Posterior vena cava (tissue), 2 donors: Measurements from ENCODE around the gene CX3CL1. TPM values are rescaled to one million over a fixed set of nuclear protein-coding genes. Genes with fewer than 3 reads are reported as not detected.

ENCODE experiments used
- DNase-seq: peaks from one replicate; pipeline ENCODE4 v3.0.0-alpha.2; 2020; ENCODE audit warnings: low spot score
- intact Hi-C, 2 donors: fragments of 100-400 bp; cut with DNase I; formaldehyde crosslinking; loops; one replicate each; pipeline versions ENCODE4 v1.14.1 to v1.14.2; 2022 to 2023
- total RNA-seq, 2 donors: library from RNA; stranded (reverse); fragmentation: NEBNext Ultra II Directional; extraction: Animal tissue kit (Norgen Biotek cat#: 25700); gene quantifications; one replicate each; pipeline ENCODE4 v1.2.1, GENCODE V29; 2021
- donor health status: DM: yes; HTN: yes; CAD: no.
- donor health status: DM: yes; HTN: yes; CAD: no.

The CX3CL1 gene
- total RNA-seq, 2 donors from 2014 or later: 36.2 to 45.2 TPM

GRCh38 chr16:57377080-57377841, 5.0 kb downstream of the CX3CL1 start:
- intact Hi-C loops: no loop called here
- DNase-seq: no peak

GRCh38 chr16:57379579-57379978, 7.3 kb downstream of the CX3CL1 start:
- intact Hi-C loops: no loop called here
- no peak for DNase-seq

GRCh38 chr16:57380671-57381462, 8.6 kb downstream of the CX3CL1 start:
- intact Hi-C loops: loop anchor here (1.0 to 5.0 kb wide), 2 partner anchors 14 to 36 kb away; no protein-coding TSS in a partner anchor
- DNase-seq: peak; percentile 81

- intact Hi-C loops: loop anchor here in 1 of 2 donors (5.0 kb wide), 1 partner anchor 35 kb away; no protein-coding TSS in a partner anchor
- DNase-seq: no peak
These were observed 9.7 kb downstream of the CX3CL1 start for GRCh38 chr16:57381791-57382534.

- no peak for DNase-seq
- intact Hi-C loops: loop anchor here in 1 of 2 donors (5.0 kb wide), 1 partner anchor 35 kb away; no protein-coding TSS in a partner anchor
These were observed 10.4 kb downstream of the CX3CL1 start for GRCh38 chr16:57382535-57383275.

- DNase-seq: no peak
- intact Hi-C loops: loop anchor here in 1 of 2 donors (5.0 kb wide), 1 partner anchor 34 kb away; no protein-coding TSS in a partner anchor
These were observed 11.3 kb downstream of the CX3CL1 start for GRCh38 chr16:57383276-57384247.

- DNase-seq: no peak
- intact Hi-C loops: loop anchor here (5.0 kb wide), 2 partner anchors 33 to 82 kb away; no protein-coding TSS in a partner anchor
These were observed 12.2 kb downstream of the CX3CL1 start for GRCh38 chr16:57384248-57385070.

- intact Hi-C loops: loop anchor here in 1 of 2 donors (5.0 kb wide), 1 partner anchor 83 kb away; no protein-coding TSS in a partner anchor
These were observed 12.8 kb downstream of the CX3CL1 start for GRCh38 chr16:57385083-57385482.

GRCh38 chr16:57386381-57386951, 14.2 kb downstream of the CX3CL1 start:
- intact Hi-C loops: loop anchor here in 1 of 2 donors (5.0 kb wide), 1 partner anchor 84 kb away; no protein-coding TSS in a partner anchor
- no peak for DNase-seq

More at GRCh38 chr16:57385083-57385482, 12.8 kb downstream of the CX3CL1 start:
- DNase-seq: no peak

- DNase-seq: no peak
- intact Hi-C loops: loop anchor here in 1 of 2 donors (2.0 to 5.0 kb wide), 2 partner anchors 15 to 85 kb away; no protein-coding TSS in a partner anchor
These were observed 15.5 kb downstream of the CX3CL1 start for GRCh38 chr16:57387598-57388354.

- DNase-seq: no peak
- intact Hi-C loops: loop anchor here in 1 of 2 donors (2.0 to 5.0 kb wide), 2 partner anchors 14 to 86 kb away; no protein-coding TSS in a partner anchor
These were observed 16.2 kb downstream of the CX3CL1 start for GRCh38 chr16:57388359-57389086.

GRCh38 chr16:57389087-57389468, 16.8 kb downstream of the CX3CL1 start:
- no peak for DNase-seq
- intact Hi-C loops: loop anchor here in 1 of 2 donors (2.0 to 5.0 kb wide), 2 partner anchors 14 to 87 kb away; no protein-coding TSS in a partner anchor

- intact Hi-C loops: no loop called here
These were observed 18.5 kb downstream of the CX3CL1 start for GRCh38 chr16:57390636-57391295.

GRCh38 chr16:57391300-57391699, 19.0 kb downstream of the CX3CL1 start:
- intact Hi-C loops: no loop called here
- DNase-seq: no peak

More at GRCh38 chr16:57390636-57391295, 18.5 kb downstream of the CX3CL1 start:
- no peak for DNase-seq
